Body of pancreas (tissue), 4 donors: ENCODE data around the gene ZDHHC5.
"Not testable (repeated sequence)": the region's sequence is repeated elsewhere in the genome, so short reads cannot be mapped to it uniquely, and the experiment has no call there.

Experiments used
- CTCF ChIP-seq, 7 experiments: fragments of 450-650 bp in 4 of 7; fragments of 200-600 bp in 3 of 7; sonication (generic) in 3 of 7; IDR thresholded peaks; one replicate each; pipeline ENCODE4 v1.5.1; 2016 to 2019; ENCODE audit warnings: antibody characterized with exemption in 7 of 7
- POLR2A ChIP-seq, 3 donors: fragments of 450-650 bp; IDR thresholded peaks; one replicate each; pipeline ENCODE4 v1.6.1; 2016; ENCODE audit warnings: antibody characterized with exemption in 3 of 3, mild to moderate bottlenecking in 2 of 3

- TF ChIP-seq CTCF, POLR2A (IDR thresholded peaks at IDR 0.05): not testable (repeated sequence)
Observed at GRCh38 chr11:57716726-57717125, 48.8 kb downstream of the ZDHHC5 start.
